NCI-H2227 treated with DMSO at 0.1 percent for 48 hours (cell line): ENCODE measurements around the gene KIF5C.

Source experiments
- DNase-seq: peaks from one replicate; lab custom pipeline; 2025; lab: John Stamatoyannopoulos, UW

KIF5C gene

GRCh38 chr2:149017116-149017985 lies 142.3 kb downstream of the KIF5C start:
- DNase-seq: peak; percentile 84

DNA sequence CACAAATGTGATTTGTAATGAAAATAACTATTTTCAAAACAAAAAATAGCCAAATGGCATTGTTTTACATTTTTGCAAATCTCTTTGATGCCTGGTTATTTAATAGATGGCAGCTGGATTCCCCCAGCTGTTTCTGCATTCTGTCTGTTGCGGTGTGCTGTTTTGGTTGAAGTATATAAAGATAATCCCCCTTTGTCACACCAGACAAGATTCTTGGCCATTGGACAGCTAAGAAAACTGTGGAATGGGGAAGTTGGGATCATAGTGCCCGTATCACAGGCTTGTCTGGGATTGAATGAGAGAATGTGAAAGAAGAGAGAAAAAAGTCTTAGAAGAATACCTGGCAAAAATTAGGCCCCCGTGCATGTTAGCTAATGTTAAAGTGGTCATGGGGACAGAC lies 144.0 kb downstream of the KIF5C start:
- DNase-seq: no peak

GRCh38 chr2:149019768-149020167 lies 144.7 kb downstream of the KIF5C start:
- DNase-seq: no peak

DNA sequence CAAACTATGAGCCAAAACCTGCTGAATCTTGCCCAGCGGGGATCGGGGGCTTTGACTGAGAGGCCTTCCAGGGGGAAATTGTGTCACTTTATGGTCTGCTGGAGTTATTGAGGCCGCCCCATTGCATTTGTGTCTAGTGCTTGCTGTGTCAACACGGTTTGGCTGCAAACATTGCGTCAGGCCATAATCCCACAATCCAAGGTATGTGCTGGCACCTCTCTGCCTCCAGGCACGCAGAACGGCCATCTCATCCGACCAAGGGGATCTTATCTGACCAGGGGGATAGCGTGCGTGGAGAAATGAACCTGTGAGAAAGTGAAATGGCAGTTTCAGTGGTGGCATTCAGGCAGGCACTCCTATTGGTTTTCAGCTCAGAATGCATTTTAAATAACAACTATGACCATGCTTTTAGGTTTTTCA lies 145.4 kb downstream of the KIF5C start:
- no peak for DNase-seq

- no peak for DNase-seq
Measured at GRCh38 chr2:149021271-149021719, 146.3 kb downstream of the KIF5C start.

- no peak for DNase-seq
Measured at GRCh38 chr2:149021761-149022160, 146.7 kb downstream of the KIF5C start.

DNA sequence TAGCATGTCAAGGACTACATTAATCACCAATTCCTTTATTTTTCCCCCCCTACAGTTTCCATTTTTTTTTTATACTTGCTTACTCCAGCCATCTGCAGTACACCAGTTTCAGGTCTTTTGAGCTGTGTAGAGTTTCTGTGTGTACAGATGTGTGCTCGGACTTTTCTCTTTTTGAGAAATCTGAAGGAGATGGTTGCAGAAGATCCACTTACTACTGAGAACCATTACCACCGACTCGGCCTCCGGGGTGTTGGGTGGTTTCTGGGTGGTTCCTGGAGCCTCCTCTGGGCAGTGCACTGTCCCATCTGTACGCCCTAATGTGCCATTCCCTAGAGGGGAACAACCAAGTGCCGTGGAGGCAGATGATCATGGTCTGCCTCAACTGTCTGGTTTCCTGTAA lies 148.1 kb downstream of the KIF5C start:
- no peak for DNase-seq

GRCh38 chr2:149027590-149028250 lies 152.7 kb downstream of the KIF5C start:
- DNase-seq: no peak

DNA sequence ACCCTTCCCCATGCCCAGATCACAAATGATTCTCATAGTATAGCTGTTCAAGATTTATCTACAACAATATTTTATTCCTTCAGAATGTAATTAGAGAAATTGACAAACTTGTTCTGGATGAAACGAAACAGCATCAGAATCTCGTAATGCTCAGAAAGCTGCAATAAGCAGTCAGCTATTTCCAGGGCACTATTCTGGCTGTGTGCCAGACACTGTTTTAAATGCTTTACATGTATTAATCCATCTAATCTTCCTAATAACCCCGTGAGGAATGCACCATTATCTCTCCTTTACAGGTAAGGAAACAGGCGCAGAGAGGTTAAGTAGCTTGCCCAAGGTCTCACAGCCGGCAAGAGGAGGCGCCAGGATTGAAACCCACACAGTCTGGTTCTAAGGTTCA lies 153.3 kb downstream of the KIF5C start:
- no peak for DNase-seq

DNA sequence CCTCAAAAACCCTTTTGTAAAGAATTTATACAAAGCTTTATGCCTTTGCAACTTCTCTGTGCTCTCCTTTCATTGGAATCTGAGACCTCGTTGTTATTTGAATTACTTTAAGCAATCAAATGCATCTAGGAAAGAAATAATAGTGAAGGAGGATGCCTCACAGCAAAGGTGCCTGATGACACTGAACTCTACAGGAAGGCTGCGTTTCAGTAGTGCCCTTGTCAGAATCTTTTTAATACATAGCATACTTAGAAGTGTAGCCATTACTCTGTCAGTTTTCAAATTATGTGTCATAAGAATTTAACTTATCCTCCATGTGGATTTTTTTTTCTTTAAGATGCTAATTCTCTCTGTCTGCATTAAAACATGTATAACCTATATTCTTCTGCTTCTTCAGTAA lies 153.9 kb downstream of the KIF5C start:
- DNase-seq: no peak

DNA sequence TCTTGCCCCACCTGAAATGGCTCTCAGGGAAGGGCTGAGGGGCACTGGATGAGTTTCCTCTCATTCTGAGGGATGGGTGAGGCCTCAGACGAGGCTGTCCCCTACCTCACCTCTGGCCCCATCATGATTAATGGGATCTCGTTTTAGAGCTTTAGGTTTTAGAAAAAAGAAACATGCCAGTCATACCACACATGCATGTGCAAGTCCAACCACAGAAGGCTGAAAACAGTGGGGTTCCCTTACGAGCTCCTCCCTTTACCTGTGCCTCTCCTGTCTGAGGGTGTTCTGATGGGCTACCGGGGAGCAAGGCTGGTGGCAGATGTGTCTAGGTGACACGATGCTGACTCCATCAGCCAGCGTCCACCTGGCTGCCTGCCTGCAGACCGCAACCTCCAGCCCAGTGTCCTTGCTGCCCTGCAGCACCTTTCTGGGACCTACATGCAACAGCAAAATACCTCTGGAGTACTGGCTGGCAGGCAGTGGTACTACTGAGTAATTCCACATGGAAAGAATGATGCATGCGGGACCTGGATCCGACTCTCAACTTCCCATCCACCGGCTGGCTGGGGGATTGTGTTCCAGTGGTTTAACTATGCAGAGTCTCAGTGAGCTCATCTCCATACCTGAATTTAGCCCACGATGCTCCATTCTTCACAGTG lies 154.4 kb downstream of the KIF5C start:
- DNase-seq: no peak

- DNase-seq: no peak
Measured at GRCh38 chr2:149031396-149031795, 156.4 kb downstream of the KIF5C start.

DNA sequence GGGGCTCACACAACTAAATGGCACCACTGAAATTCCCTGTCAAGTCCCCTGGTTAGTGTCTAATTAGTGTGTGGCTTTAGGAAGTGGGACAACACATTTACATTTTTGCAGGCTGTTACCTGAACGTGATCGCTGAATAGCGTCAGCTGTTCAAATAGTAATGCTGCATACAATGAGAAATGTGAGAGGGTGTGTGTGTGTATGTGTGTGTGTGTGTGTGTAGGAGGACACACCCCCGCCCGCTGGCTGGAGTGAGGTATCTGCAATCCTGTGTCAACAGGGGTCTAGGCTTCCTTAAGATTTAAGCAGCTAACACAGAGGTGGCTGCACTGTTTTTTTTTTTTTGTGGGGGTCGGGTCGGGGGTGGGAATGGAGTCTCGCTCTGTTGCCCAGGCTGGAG lies 158.7 kb downstream of the KIF5C start:
- peak; percentile 11 for DNase-seq

DNA sequence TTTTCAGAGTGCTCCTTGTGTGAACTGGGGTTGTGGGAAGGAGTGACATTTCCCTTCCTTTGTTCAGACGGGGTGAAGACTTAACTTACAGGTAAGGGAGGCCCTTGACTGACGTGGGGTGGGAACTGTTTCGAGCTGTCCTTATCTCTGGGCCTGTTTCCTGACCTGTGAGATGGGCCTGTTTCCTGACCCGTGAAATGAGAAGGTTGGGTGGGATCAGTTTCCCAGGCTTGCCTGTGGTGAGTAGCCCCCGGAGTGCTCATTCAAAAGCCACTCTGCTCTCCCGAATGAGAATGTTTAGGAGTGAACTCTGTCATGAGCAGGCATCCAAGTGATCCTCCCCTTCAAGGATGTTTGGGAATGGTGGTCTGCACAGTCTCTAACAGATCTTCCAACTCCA lies 159.4 kb downstream of the KIF5C start:
- no peak for DNase-seq

DNA sequence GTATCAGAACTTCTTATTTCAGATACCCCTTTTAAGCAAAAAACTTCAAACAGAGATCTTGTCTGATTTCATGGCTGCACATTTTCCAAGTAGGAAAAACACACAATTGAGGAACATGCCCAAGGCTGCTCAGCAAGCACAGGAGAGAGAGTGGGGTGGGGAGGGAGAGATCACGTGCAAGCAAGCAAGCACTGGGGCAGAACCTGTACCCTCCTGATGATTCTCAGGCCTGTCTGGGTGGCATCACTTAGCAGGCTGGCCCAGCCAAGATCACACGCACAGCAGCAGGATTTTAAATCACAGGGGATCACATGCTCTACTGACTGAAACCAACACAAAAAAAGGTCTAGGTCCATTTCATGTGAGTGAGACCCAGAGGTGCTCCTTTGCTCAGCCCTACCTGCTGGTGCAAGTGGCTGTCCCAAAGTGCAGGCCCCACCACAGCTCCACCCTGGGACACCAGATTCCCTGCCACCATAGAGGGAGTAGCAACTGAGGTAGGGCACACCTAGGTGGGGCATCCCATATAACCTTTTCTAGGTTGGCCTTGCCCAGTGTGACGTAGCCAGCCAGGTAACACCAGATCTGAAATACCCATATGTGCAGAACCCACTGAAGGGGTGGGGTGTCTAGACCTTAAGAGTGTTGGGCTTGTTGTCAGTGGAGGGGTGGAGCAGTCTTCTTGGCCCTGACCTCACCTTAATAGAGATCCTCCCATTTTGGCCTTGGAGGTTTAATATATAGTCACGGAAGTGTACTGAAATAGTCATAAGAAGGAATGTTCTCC lies 161.7 kb downstream of the KIF5C start:
- no peak for DNase-seq

DNA sequence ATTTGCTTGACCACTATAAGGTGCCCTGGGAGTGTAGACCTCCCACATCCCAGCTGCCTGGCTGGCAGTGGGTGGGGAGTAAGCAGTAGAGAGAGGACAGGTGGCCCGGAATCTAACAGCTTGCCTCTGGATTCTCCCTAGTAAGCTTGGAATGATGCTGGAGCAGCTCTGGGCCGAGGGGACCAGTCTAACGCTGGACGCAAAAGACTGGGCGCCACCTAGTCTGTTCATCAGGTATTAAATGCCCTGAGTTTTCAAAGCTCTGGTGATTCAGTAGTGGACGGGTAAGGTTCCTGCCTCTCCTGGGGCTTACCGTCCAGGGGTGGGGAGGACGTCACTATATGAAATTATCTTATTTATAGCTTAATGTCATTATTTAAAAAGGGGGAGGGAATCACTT lies 162.8 kb downstream of the KIF5C start:
- no peak for DNase-seq

DNA sequence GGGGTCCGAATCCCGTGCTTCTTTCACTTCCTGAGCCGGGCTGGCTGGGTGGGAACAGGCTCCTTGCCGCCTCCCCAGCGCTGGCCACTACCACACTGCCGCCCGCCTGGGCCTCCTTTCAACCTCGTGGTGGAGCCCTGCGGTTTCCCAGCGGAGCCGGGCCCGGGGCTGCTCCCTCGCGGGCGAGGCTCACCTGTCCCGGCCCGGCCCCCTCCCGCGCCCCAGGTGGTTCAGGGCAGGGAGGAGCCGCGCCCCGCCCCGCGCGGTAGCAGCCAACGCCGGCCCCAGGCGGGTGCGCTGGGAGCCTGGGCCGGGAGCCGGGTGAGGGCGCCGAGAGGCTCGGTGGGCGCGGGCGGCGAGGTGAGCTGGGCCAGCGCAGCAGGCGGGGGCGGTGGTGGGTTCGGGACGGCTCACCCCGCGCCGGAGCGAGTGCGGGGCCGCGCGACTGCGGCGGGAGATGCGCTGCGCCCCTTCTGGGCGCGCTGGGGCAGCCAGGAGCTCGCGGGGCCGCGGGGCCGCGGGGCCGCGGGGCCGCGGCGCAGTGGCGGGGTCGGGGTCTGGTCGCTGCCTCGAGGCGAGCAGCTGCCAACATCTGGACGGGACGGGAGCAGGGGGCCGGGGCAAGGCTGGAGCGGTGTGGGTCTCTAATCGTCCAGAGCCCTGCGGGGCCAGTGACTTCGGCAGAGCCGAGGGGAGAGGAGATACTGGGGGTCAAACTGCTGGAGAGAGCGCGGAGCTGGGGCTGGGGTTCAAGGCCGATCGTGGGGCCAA lies 163.6 kb downstream of the KIF5C start, which contains the start of gene LYPD6B:
LYPD6B (plus strand) TSS at position 258 of the 771 bp plus-strand sequence. CDS start 92,250 bp downstream, outside the sequence.
- DNase-seq: no peak

GRCh38 chr2:149039213-149039724 lies 164.2 kb downstream of the KIF5C start:
- DNase-seq: no peak

DNA sequence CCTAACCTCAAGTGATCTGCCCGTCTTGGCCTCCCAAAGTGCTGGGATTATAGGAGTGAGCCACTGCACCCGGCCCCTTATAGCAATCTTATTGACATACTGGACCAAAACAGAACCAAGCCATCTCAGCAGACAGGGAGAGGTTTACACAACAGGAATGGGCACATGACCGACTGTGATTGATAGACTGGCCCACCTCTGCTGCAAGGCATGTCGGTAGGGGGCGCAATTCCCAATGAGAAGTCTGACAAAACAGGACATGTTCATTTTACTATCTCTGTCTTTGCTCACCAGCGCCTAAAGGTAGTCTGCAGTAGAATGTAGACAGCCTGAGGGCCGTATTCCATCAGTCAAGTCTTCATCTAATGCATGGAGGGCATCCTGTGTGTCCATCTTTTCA lies 165.4 kb downstream of the KIF5C start:
- no peak for DNase-seq

DNA sequence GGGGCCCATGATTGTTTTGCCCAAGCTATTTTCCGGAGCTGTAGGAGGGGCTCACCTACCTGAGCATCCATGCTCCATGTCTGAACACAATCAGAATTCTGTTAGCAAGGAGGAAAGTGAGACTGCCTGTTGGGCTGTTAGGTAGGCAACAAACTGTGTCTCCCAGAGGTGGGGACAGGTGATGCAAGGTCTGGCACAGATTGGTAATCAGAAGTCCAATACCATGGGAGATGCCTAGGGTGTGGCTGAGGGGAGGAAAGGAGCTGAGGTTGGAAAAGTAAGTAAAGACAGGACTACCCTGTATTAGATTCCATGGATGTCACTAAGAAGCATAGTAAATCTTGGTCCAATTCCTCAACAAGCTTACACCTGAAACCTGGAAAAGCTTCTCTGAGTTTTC lies 166.5 kb downstream of the KIF5C start:
- DNase-seq: no peak

DNA sequence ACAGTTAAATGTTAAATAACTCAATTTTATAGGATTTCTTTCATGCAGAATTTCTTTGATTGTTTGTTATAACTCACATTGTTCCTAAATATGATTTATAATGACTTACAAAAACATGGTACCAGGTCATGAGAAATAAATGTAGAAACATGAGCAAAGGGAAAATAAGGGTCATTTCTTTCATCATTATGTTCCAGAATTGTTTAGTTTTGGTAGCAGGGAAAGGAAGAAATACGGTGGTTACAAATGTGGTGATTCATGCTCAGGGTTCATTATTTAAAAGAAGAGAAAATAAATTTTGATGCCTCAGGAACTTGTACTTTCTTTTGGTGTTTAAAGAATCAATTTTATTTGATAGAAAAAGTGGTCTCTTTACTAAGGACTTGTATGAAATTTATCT lies 167.9 kb downstream of the KIF5C start:
- no peak for DNase-seq
